HG02870 (cell line): ENCODE data around the gene PRKAR1B.

Source experiments
- ATAC-seq: cut with Tn5 transposase; IDR thresholded peaks from one replicate; pipeline ENCODE4 v1.9.1; 2021; ENCODE audit warnings: mild to moderate bottlenecking, moderate library complexity; ENCODE audit not compliant: unreplicated experiment

Gene PRKAR1B

GRCh38 chr7:527723-528122 is 199.4 kb downstream of the PRKAR1B start:
- no peak for ATAC-seq

- ATAC-seq: no peak
Measured at GRCh38 chr7:526460-527034, 200.5 kb downstream of the PRKAR1B start.

- no peak for ATAC-seq
Measured at GRCh38 chr7:525740-526139, 201.3 kb downstream of the PRKAR1B start.

- ATAC-seq: no peak
Measured at GRCh38 chr7:524800-525199, 202.3 kb downstream of the PRKAR1B start.

GRCh38 chr7:523347-524336 is 203.4 kb downstream of the PRKAR1B start:
- ATAC-seq: no peak

- ATAC-seq: no peak
Measured at GRCh38 chr7:522951-523314, 204.1 kb downstream of the PRKAR1B start.

GRCh38 chr7:522071-522950 is 204.8 kb downstream of the PRKAR1B start:
- ATAC-seq: no peak

GRCh38 chr7:521221-522070 is 205.6 kb downstream of the PRKAR1B start:
- no peak for ATAC-seq

GRCh38 chr7:520503-521161 is 206.4 kb downstream of the PRKAR1B start:
- no peak for ATAC-seq

- ATAC-seq: no peak
Measured at GRCh38 chr7:519484-520390, 207.3 kb downstream of the PRKAR1B start, which contains the start of gene PDGFA. Gene PDGFA (minus strand): TSS chr7:519846. CDS start chr7:519001, 845 bp downstream.

GRCh38 chr7:518630-519483 is 208.2 kb downstream of the PRKAR1B start:
- no peak for ATAC-seq

GRCh38 chr7:517774-518629 is 209.1 kb downstream of the PRKAR1B start:
- ATAC-seq: no peak

GRCh38 chr7:516606-517456 is 210.2 kb downstream of the PRKAR1B start:
- no peak for ATAC-seq

GRCh38 chr7:516216-516605 is 210.9 kb downstream of the PRKAR1B start:
- ATAC-seq: no peak

GRCh38 chr7:515628-516027 is 211.5 kb downstream of the PRKAR1B start:
- ATAC-seq: no peak
